Choroid plexus epithelial cell (primary cell): Measurements from ENCODE around the gene ARL8A.

Experiments used
- DNase-seq: peaks from one replicate; pipeline ENCODE4 v3.0.0-alpha.2; 2010; ENCODE audit warnings: low read depth
- H3K4me3 ChIP-seq: 2 replicates; pipeline ENCODE4 v1.5.1; 2011; ENCODE audit warnings: low read depth, mild to moderate bottlenecking, control low read depth, low read length, moderate library complexity
- CTCF ChIP-seq: conservative IDR thresholded peaks from 2 replicates; pipeline ENCODE4 v1.5.1; 2011; ENCODE audit warnings: low read depth, mild to moderate bottlenecking, control low read depth, inconsistent platforms, low read length, moderate library complexity

ARL8A gene

GRCh38 chr1:202154766-202155477 is 10.4 kb upstream of the ARL8A start:
- DNase-seq = peak; percentile 94
- no peak overlapping the region for H3K4me3 ChIP-seq
- TF ChIP-seq CTCF = peak; percentile 79

- no peak for DNase-seq
- H3K4me3 ChIP-seq = no peak overlapping the region
- TF ChIP-seq CTCF = no peak
Measured at GRCh38 chr1:202154148-202154765, 9.7 kb upstream of the ARL8A start.

- no peak for TF ChIP-seq CTCF
- no peak overlapping the region for H3K4me3 ChIP-seq
- DNase-seq = no peak
Measured at GRCh38 chr1:202153284-202153683, 8.7 kb upstream of the ARL8A start.

GRCh38 chr1:202152399-202152798 is 7.9 kb upstream of the ARL8A start:
- no peak overlapping the region for H3K4me3 ChIP-seq
- TF ChIP-seq CTCF = no peak
- no peak for DNase-seq

GRCh38 chr1:202151045-202151444 is 6.5 kb upstream of the ARL8A start:
- DNase-seq = no peak
- TF ChIP-seq CTCF = no peak
- H3K4me3 ChIP-seq = no peak overlapping the region

GRCh38 chr1:202150602-202151001 is 6.1 kb upstream of the ARL8A start:
- TF ChIP-seq CTCF = no peak
- no peak overlapping the region for H3K4me3 ChIP-seq
- DNase-seq = no peak

GRCh38 chr1:202150187-202150586 is 5.7 kb upstream of the ARL8A start:
- TF ChIP-seq CTCF = no peak
- no peak for DNase-seq
- no peak overlapping the region for H3K4me3 ChIP-seq
